GF-D8 (cell line): ENCODE data around the gene SLC38A9.

Experiments
- DNase-seq: peaks from one replicate; lab custom pipeline; 2025; lab: John Stamatoyannopoulos, UW

SLC38A9 gene

DNA sequence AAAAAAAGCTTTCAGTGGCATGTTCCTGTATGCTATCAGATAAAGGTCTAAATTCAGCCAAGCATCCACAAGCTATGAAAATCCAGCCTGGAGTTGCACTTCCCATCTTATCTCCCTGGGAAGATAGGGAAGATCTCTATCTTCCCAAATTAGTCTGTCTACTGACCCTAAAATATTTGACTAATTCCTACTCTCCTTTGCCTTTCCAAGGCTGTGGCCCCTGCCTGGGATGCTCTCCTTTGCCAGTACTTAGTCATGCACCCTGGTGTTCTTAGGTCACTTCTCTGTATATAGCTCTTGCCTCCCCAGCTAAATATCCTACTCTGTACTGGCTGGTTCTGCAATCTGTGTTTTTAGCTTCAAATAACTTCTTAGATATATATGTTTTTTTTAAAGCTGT, 133.4 kb downstream of the SLC38A9 start:
- no peak for DNase-seq

GRCh38 chr5:55577353-55578060, 134.6 kb downstream of the SLC38A9 start:
- DNase-seq = no peak

DNA sequence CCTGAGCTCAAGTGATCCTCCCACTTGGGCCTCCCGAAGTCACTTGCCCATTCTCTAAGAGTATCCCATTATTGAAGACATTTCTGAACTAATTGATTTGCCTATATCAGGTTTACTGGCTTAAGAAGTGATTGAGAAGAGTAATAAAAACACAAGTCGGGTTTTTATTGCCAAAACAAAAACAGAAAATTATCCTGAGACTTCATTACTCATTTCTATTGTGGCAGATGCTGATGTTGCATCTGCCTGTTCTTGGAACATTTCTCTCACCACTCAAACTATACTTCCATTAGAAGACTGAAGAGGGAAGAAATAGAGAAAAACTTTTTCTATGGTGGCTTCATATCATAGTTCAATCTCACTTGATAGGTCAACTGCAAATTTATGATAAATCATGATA, 135.5 kb downstream of the SLC38A9 start:
- DNase-seq = no peak
